VCaP (cell line): ENCODE data around the gene MACROD2.

ENCODE experiments used
- H3K27ac ChIP-seq: fragments of 450-650 bp; 2 replicates; pipeline ENCODE4 v1.5.1; 2017
- TF ChIP-seq, protein P1 (sequence below): fragments of 450-650 bp; conservative IDR thresholded peaks from 2 replicates; pipeline ENCODE4 v1.5.1; 2017; ENCODE audit warnings: mild to moderate bottlenecking, moderate library complexity

MACROD2 gene

GRCh38 chr20:15546525-15547023 lies 1551.3 kb downstream of the MACROD2 start:
- TF ChIP-seq, protein P1, sequence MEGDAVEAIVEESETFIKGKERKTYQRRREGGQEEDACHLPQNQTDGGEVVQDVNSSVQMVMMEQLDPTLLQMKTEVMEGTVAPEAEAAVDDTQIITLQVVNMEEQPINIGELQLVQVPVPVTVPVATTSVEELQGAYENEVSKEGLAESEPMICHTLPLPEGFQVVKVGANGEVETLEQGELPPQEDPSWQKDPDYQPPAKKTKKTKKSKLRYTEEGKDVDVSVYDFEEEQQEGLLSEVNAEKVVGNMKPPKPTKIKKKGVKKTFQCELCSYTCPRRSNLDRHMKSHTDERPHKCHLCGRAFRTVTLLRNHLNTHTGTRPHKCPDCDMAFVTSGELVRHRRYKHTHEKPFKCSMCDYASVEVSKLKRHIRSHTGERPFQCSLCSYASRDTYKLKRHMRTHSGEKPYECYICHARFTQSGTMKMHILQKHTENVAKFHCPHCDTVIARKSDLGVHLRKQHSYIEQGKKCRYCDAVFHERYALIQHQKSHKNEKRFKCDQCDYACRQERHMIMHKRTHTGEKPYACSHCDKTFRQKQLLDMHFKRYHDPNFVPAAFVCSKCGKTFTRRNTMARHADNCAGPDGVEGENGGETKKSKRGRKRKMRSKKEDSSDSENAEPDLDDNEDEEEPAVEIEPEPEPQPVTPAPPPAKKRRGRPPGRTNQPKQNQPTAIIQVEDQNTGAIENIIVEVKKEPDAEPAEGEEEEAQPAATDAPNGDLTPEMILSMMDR, result no peak
- no peak overlapping the region for H3K27ac ChIP-seq

DNA sequence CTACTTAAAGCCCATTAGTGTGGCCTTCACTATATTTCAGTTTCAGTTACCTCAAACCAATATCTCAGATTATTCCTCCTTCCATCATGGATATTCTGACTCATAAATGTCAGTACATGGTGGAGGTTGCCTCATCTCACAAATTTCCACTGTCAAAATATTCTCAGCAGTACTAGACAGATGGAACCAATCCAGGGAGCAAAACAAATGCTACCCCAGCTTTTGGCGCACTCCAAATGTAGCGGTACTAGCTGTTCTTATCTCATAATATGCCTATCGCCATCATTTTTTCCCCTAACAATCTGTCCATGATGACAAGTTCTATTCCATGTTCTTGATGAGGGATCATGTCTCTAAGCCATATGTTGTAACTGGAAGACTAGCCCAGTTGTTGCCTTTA lies 1551.8 kb downstream of the MACROD2 start:
- no peak overlapping the region for H3K27ac ChIP-seq
- TF ChIP-seq, protein P1, result no peak

DNA sequence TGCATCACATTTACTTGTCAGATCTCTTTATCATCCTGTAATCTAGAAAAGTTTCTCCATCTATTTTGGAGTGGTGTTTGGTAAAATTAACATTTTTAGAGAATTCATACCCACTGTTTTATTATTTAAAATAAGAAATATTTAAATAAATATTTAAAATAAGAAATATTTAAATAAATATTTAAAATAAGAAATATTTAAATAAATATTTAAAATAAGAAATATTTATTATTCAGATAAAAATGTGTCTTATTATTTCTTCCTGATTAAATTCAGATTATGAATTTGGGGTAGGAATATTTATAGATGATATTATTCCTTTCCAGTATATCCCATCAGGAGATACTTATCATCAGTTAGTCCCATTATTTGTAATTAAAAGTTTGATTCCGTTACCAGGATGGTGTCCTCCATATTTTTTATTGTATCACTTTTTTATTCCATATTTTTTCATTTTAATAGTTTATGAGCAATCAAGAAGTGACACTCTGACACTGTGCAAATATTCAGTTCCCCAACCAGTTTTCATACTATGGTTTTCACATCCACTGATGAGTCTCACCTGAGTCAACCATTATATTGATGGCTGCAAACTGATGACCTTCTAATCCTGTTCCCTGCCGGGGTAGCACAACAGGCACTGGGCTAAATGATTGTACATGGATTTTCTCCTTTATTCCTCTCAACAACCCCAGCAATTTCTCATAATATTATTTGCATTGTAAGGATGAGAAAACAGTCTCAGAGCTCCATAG lies 1555.0 kb downstream of the MACROD2 start:
- no peak overlapping the region for H3K27ac ChIP-seq
- TF ChIP-seq, protein P1, result no peak

DNA sequence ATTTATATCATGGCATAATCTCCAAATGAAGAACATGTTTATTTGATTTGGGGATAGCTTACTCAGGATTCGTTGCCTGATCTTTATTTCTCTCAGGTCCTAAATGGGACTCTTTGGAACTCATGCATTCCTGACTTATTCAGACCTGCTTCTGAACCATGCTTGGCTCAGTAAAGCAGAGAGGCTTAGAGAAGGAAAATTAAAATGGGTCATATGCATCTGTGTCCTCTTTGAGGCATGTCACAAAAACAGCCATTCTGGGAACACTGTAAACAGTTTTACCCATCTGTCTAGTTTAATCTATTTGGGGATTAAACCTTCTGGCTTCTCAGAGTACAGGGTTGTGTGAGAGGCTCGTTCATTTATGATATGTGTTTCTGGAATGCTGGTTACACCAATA lies 1560.6 kb downstream of the MACROD2 start:
- H3K27ac ChIP-seq, result no peak overlapping the region
- TF ChIP-seq, protein P1, result no peak

DNA sequence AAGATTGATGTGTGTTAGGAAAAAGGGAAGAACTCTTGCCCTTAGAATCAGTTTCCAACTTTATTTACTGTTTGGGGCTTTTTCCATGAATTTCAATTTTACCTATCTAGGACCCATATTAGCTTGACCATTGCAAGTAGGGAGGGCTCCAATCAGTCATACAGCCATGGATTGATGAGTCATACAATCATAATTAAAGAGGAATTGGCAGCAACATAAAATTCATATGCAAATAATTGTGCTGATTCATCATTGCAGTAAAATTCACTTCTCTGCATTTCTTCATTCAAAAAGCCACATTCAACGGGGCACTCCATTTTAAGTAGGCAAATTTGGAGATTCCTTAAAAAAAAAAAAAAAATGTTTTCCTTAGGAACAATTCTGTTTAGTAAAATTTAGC lies 1561.6 kb downstream of the MACROD2 start:
- TF ChIP-seq, protein P1, result no peak
- no peak overlapping the region for H3K27ac ChIP-seq

DNA sequence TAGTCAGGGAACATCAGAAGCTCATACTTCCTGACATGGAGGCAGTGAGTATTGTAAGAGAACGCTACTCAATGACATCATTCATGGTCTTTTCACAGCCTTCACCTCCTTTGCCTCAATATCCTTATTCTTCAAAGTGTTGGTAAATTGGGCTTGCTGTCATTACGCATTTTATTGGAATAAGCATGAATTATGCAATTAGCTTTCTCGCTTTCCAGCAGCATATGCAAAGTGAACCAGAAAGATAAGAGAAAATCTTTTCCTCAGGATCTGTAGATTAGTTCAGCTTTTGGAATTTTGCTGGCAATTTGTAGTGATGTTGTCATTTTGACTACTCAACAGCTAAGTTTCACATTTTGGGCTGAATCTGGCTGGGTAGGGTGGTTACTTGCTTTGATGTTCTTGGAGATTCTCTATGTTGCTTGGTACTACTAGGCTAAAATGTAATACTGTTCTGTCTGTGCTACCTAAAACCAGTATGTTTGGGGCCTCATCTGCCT lies 1565.8 kb downstream of the MACROD2 start:
- no peak overlapping the region for H3K27ac ChIP-seq
- TF ChIP-seq, protein P1, result no peak

- TF ChIP-seq, protein P1, result no peak
- no peak overlapping the region for H3K27ac ChIP-seq
Measured at GRCh38 chr20:15561707-15562404, 1566.5 kb downstream of the MACROD2 start.
